ENCODE measurements around the gene TOB1. TPM values are rescaled to one million over a fixed set of nuclear protein-coding genes. Genes with fewer than 3 reads are reported as not detected.
A peak's percentile ranks its signal among the peaks of the same experiment; 100 is the strongest.

TOB1 gene
- total RNA-seq, 1 experiment from 2014 or later: 31.6 TPM

GRCh38 chr17:50841277-50841948, 24.7 kb downstream of the TOB1 start:
- Histone ChIP-seq H2BK12ac (ENCODE audit: insufficient read length, low read depth, low read length) (no peak overlapping the region), H2BK20ac (ENCODE audit: low read depth, low read length, poor library complexity, severe bottlenecking) (no peak overlapping the region), H2AK5ac (ENCODE audit: insufficient read length, low read length) (no peak overlapping the region), H3K23me2 (ENCODE audit: insufficient read length, low read depth, low read length, poor library complexity, severe bottlenecking) (no peaks in the 10 kb centered on the region), H3T11ph (ENCODE audit: low read length) (no peak overlapping the region), H2BK15ac (ENCODE audit: low read depth, low read length) (no peak overlapping the region), H2BK120ac (ENCODE audit: low read depth, low read length, poor library complexity, severe bottlenecking) (no peak overlapping the region), H2BK5ac (ENCODE audit: insufficient read length, low read length) (no peak overlapping the region), H3K18ac (ENCODE audit: insufficient read length, low read depth, low read length) (no peak overlapping the region), H3K27me3 (ENCODE audit: insufficient read depth, low read length) (no peaks in the 10 kb centered on the region), H4K5ac (ENCODE audit: insufficient read length, low read depth, low read length) (no peak overlapping the region), H3K4me1 (ENCODE audit: insufficient read depth, low read length) (no peaks in the 10 kb centered on the region), H3K9ac (ENCODE audit: extremely low read depth, insufficient read length, low read length) (no peak overlapping the region), H4K8ac (replicated peaks; ENCODE audit: insufficient read length, low read depth, low read length) (no peak overlapping the region), H2AFZ (ENCODE audit: low read length) (no peak overlapping the region), H3K9me3 (ENCODE audit: control insufficient read depth, low read depth, low read length) (no peaks in the 10 kb centered on the region), H4K91ac (ENCODE audit: insufficient read length, low read depth, low read length) (no peak overlapping the region), H3K79me2 (ENCODE audit: insufficient read depth, low read length) (no peaks in the 10 kb centered on the region), H3K4me2 (ENCODE audit: insufficient read depth, insufficient read length, low read length) (no peak overlapping the region), H3K4ac (ENCODE audit: low read depth, low read length) (no peak overlapping the region), H3K27ac (ENCODE audit: insufficient read length, low read depth, low read length) (no peak overlapping the region), H3K23ac (ENCODE audit: insufficient read length, low read depth, low read length) (no peak overlapping the region), H3K14ac (ENCODE audit: insufficient read depth, low read length) (no peak overlapping the region), H3K56ac (ENCODE audit: insufficient read length, low read depth, low read length) (no peak overlapping the region), H4K20me1 (ENCODE audit: control insufficient read depth, insufficient read depth, insufficient read length) (no peaks in the 10 kb centered on the region), H3K79me1 (ENCODE audit: insufficient read depth, low read depth, low read length, poor library complexity, severe bottlenecking) (no peaks in the 10 kb centered on the region)
- Mint-ChIP-seq H3K36me3 (ENCODE audit: insufficient read depth in 1 of 3, low read depth in 3 of 3) (no peaks in the 10 kb centered on the region), H3K9me3 (no peaks in the 10 kb centered on the region), H3K4me1 (peaks cover 30 to 37% of the 10 kb centered on the region in 2 experiments), H3K4me3 (no peak overlapping the region; a peak in 1 of 5 replicates), H3K27ac (peak overlapping the region in 2 of 3 experiments; percentile 24 to 51; a peak in 2 of 7 replicates), H3K27me3 (ENCODE audit: low read depth) (no peaks in the 10 kb centered on the region)
- DNase-seq: peak; percentile 28
- no CpG with 5 or more reads among the region's 11 CpGs for WGBS (ENCODE audit: extremely low coverage, insufficient read length, low lambda C conversion rate)
- TF ChIP-seq CTCF (conservative IDR thresholded peaks at IDR 0.05): no peak

All from H9 (cell line).